Thoracic aorta (tissue), 2 donors: ENCODE results near the gene RGPD3. TPM values are rescaled to one million over a fixed set of nuclear protein-coding genes. Genes with fewer than 3 reads are reported as not detected.
"Not testable (repeated sequence)": the region's sequence is repeated elsewhere in the genome, so short reads cannot be mapped to it uniquely, and the experiment has no call there.

Experiments used
- ATAC-seq: fragments of 150-250 bp; one replicate; pipeline ENCODE4 v1.8.0; 2017; ENCODE audit warnings: low read depth; ENCODE audit not compliant: insufficient number of reproducible peaks, low FRiP score
- DNase-seq: peaks from one replicate; pipeline ENCODE4 v3.0.0-alpha.2; 2020; ENCODE audit warnings: low spot score
- H3K27ac ChIP-seq, 2 donors: fragments of 200-600 bp; sonication (generic); 1 replicate in 1 of 2; 2 replicates in 1 of 2; pipeline ENCODE4 v1.5.1; 2016; ENCODE audit warnings: mild to moderate bottlenecking in 2 of 2, moderate library complexity in 2 of 2
- H3K27me3 ChIP-seq: fragments of 200-600 bp; sonication (generic); replicated peaks from 2 replicates; pipeline ENCODE4 v1.6.0; 2016; ENCODE audit warnings: mild to moderate bottlenecking; ENCODE audit not compliant: insufficient read depth
- H3K36me3 ChIP-seq: fragments of 200-600 bp; sonication (generic); one replicate; pipeline ENCODE4 v1.5.1; 2016
- H3K4me1 ChIP-seq, 2 donors: fragments of 200-600 bp; sonication (generic); 1 replicate in 1 of 2; 2 replicates in 1 of 2; pipeline versions ENCODE4 v1.5.1 to v1.6.0; 2016; ENCODE audit warnings: low read depth in 2 of 2, mild to moderate bottlenecking in 1 of 2; ENCODE audit not compliant: control insufficient read depth in 1 of 2
- H3K4me3 ChIP-seq: fragments of 200-600 bp; sonication (generic); 2 replicates; pipeline ENCODE4 v1.5.1; 2016; ENCODE audit warnings: mild to moderate bottlenecking
- H3K9me3 ChIP-seq: fragments of 200-600 bp; sonication (generic); 2 replicates; pipeline ENCODE4 v1.5.1; 2016
- total RNA-seq, 2 donors: library from RNA; depleted of rRNA; stranded (reverse); fragments of >200 nt; gene quantifications; one replicate each; pipeline versions ENCODE4 v1.1.0 to v1.2.3, GENCODE V29; 2016
- TF ChIP-seq, protein P1 (sequence below): fragments of 200-600 bp; sonication (generic); IDR thresholded peaks from one replicate; pipeline ENCODE4 v1.5.1; 2019; ENCODE audit warnings: antibody characterized with exemption

Gene RGPD3
- total RNA-seq, result 1 to 10 TPM in 1 of 2 donors, under 1 TPM in 1; 0.27 to 1.1 TPM

DNA sequence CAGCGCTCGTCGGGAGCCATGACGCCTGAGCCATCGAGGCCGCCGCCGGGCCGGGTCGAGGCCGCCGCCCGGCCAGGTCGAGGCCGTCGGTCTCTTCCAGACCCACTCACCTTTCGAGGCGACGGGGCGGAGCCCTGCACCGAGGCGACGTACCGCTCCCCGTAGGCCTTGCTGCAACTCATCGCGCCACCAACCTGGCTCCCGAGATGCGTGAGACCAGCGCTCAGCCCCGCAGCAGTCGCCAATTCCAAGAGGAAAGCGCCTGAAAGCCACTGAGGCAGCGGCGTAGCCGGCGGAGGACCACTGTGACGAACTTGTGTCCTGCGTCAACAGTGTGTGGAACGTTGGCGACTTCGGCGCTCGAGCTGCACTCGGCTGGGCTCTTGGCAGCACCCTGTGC is at the start of gene RGPD3:
TSS of gene RGPD3 (minus strand) at position 307 of the 400 bp plus-strand sequence. CDS start at position 182, 125 bp downstream.
- not testable (repeated sequence) for ATAC-seq, H3K4me3 ChIP-seq, H3K9me3 ChIP-seq, H3K27ac ChIP-seq, DNase-seq, H3K27me3 ChIP-seq, H3K4me1 ChIP-seq, H3K36me3 ChIP-seq

DNA sequence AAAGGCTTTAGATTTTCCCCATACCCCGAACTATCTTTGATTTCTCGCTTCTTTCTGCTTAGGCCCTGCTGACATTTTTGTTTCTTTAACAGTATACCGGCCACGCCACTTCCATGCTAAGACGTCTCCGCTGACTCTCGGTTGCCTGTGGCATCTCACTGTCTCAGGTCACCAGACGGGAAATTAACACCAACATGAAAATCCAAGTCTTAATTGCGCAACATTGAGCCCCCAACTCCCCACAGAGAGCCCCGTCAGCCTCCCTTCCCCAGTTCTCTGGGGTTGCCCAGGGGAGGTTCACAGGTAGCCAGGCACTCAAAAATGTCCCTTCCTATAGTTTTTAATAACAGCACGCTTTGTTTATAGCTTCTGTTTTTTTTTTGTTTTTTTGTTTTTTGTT is 49.1 kb upstream of the RGPD3 start:
- Histone ChIP-seq H3K4me3 (no peak overlapping the region), H3K27me3 (no peaks in the 10 kb centered on the region), H3K27ac (no peak overlapping the region), H3K4me1 (peaks cover 5% of the 10 kb centered on the region in 2 donors), H3K36me3 (no peaks in the 10 kb centered on the region), H3K9me3 (no peaks in the 10 kb centered on the region)
- TF ChIP-seq, protein P1, sequence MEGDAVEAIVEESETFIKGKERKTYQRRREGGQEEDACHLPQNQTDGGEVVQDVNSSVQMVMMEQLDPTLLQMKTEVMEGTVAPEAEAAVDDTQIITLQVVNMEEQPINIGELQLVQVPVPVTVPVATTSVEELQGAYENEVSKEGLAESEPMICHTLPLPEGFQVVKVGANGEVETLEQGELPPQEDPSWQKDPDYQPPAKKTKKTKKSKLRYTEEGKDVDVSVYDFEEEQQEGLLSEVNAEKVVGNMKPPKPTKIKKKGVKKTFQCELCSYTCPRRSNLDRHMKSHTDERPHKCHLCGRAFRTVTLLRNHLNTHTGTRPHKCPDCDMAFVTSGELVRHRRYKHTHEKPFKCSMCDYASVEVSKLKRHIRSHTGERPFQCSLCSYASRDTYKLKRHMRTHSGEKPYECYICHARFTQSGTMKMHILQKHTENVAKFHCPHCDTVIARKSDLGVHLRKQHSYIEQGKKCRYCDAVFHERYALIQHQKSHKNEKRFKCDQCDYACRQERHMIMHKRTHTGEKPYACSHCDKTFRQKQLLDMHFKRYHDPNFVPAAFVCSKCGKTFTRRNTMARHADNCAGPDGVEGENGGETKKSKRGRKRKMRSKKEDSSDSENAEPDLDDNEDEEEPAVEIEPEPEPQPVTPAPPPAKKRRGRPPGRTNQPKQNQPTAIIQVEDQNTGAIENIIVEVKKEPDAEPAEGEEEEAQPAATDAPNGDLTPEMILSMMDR, result no peak
- DNase-seq (no peak), ATAC-seq (no peak)

DNA sequence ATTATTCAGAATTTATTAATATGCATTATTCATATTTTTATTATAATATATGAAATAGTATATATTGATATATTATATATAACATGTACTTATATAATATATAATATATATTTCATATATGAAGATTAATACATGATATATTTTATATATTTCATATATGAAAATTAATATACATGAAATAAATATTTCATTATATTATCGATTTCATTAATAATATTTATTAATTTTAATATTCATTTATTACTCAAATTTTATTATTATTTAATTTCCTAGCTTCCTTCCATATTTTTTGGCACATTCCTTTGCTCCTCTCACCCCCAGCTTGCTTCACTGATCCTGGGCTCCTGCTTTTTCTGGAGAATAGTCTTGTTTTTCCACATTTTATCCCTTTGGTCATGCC is 48.7 kb upstream of the RGPD3 start:
- Histone ChIP-seq H3K4me3 (no peak overlapping the region), H3K4me1 (peaks cover 6 to 10% of the 10 kb centered on the region in 2 donors), H3K9me3 (no peaks in the 10 kb centered on the region), H3K36me3 (no peaks in the 10 kb centered on the region), H3K27me3 (no peaks in the 10 kb centered on the region), H3K27ac (no peak overlapping the region)
- TF ChIP-seq, protein P1, result no peak
- ATAC-seq, result no peak
- DNase-seq, result no peak

GRCh38 chr2:106516436-106516835 is 48.2 kb upstream of the RGPD3 start:
- DNase-seq, result no peak
- H3K27me3 ChIP-seq, result no peaks in the 10 kb centered on the region
- no peaks in the 10 kb centered on the region for H3K36me3 ChIP-seq
- ATAC-seq, result no peak
- no peak overlapping the region for H3K4me3 ChIP-seq
- TF ChIP-seq, protein P1, result no peak
- H3K4me1 ChIP-seq, result peaks cover 6 to 11% of the 10 kb centered on the region in 2 donors
- H3K9me3 ChIP-seq, result no peaks in the 10 kb centered on the region
- H3K27ac ChIP-seq, result no peak overlapping the region

DNA sequence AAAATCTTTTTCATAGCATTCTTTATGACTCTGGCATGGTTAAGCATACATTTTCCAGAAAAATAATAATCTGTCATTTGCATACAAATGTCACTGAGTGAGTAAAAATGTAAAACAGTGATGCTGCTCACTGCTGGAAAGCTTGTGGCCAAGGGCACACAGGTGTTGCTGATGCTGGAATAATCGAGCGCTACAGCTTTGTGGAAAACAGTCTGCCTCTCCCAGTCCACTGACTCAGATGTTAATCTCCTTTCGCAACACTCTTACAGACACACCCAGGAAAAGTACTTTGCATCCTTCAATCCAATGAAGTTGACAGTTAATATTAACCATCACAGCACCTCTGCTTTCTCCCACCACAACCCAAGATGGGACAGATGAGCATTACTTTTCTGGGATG is 46.6 kb upstream of the RGPD3 start:
- not testable (repeated sequence) for DNase-seq, H3K27ac ChIP-seq, H3K27me3 ChIP-seq, H3K4me3 ChIP-seq, ATAC-seq, H3K9me3 ChIP-seq, H3K36me3 ChIP-seq
- H3K4me1 ChIP-seq, result peaks cover 6 to 11% of the 10 kb centered on the region in 2 donors

DNA sequence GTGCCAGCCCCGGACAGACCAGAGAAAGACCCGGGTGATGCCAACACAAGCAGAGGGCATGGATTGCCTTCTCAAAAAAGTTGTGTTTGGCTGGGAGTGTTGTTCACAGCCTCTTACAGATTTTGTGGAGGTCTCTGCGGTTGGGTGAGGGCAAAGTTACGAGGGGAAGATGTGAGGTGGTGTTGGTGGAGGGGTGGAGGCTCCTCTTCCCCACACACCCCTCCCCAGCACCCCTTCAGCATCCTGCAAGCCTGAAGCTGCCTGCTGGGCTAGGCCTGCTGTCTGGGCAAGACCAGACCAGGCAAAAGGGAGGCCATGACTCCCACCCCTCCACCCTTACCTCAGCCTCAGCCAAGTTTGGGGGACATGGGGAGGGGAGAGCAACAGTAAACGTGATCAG is 45.2 kb upstream of the RGPD3 start:
- DNase-seq, H3K36me3 ChIP-seq, H3K27me3 ChIP-seq, H3K4me3 ChIP-seq, ATAC-seq, H3K9me3 ChIP-seq, H3K27ac ChIP-seq: not testable (repeated sequence)
- peaks cover 6 to 11% of the 10 kb centered on the region in 2 donors for H3K4me1 ChIP-seq

DNA sequence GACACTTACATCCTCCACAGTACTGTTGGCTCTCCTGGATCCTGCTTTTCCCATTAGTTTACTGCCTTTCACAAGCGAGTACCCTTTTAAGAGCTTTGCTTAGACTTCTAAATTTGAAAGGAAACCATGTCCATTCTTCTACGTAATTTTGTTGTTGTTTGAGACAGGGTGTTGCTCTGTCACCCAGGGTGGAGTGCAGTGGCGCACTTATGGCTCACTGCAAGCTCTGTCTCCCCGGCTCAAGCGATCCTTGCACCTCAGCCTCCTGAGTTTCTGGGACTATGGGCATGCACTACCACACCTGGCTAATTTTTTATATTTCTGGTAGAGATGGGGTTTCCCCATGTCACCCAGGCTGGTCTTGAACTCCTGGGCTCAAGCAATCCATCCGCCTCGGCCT is 43.7 kb upstream of the RGPD3 start:
- Histone ChIP-seq H3K4me3 (peak overlapping the region; percentile 60), H3K4me1 (peaks cover 6 to 11% of the 10 kb centered on the region in 2 donors)
- H3K27me3 ChIP-seq, H3K9me3 ChIP-seq, ATAC-seq, H3K36me3 ChIP-seq, H3K27ac ChIP-seq, DNase-seq: not testable (repeated sequence)

DNA sequence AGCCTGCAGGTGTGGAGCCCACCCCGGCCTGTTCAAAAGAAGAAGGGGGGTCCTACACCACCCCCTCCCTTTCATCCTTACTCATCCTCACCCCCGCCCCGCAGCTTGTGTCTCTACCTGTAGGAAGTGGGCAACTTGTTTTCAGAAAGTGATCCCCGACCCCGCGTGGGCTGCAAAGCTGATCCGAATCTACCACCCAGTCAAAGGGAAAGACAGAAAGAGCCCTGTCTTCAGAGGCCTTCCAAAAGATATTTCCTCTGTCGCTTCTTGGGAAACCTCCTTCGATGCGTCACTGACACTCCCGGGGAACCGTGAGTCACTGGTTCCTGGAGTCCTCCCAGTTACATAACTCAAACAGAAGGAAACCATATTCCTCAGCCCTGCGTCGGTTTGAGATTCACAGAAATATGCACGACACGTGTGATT is 43.3 kb upstream of the RGPD3 start:
- ATAC-seq (peak; percentile 92), DNase-seq (peak; percentile 28)
- H3K36me3 ChIP-seq, H3K27ac ChIP-seq, H3K9me3 ChIP-seq, H3K27me3 ChIP-seq: not testable (repeated sequence)
- Histone ChIP-seq H3K4me1 (peaks cover 6 to 11% of the 10 kb centered on the region in 2 donors), H3K4me3 (peak overlapping the region; percentile 60)

GRCh38 chr2:106510791-106511190 is 42.6 kb upstream of the RGPD3 start:
- H3K36me3 ChIP-seq, H3K4me3 ChIP-seq, ATAC-seq, H3K9me3 ChIP-seq, H3K27ac ChIP-seq, DNase-seq, H3K27me3 ChIP-seq: not testable (repeated sequence)
- peaks cover 6 to 11% of the 10 kb centered on the region in 2 donors for H3K4me1 ChIP-seq

GRCh38 chr2:106509374-106509770 is 41.2 kb upstream of the RGPD3 start:
- H3K36me3 ChIP-seq, H3K4me3 ChIP-seq, H3K27ac ChIP-seq, H3K27me3 ChIP-seq, DNase-seq, H3K9me3 ChIP-seq, ATAC-seq: not testable (repeated sequence)
- H3K4me1 ChIP-seq, result peaks cover 6 to 11% of the 10 kb centered on the region in 2 donors
